Activated naive CD4-positive, alpha-beta T cell treated with anti-CD3 and anti-CD28 coated beads, Interleukin-2, amount 50 U/mL, for 72 hours (primary cell): ENCODE measurements around the gene FHAD1. TPM values are rescaled to one million over a fixed set of nuclear protein-coding genes. Genes with fewer than 3 reads are reported as not detected.
A peak's percentile ranks its signal among the peaks of the same experiment; 100 is the strongest.

ENCODE experiments used
- ATAC-seq, 2 donors: fragments of 150-1000 bp; cut with Tn5 transposase; 2 replicates each; pipeline ENCODE4 v1.10.0; 2021; ENCODE audit warnings: mild to moderate bottlenecking in 2 of 2, moderate library complexity in 2 of 2
- DNase-seq, 2 donors: peaks; one replicate each; pipeline ENCODE4 v3.0.0; 2021 to 2022; ENCODE audit warnings: low spot score in 2 of 2
- H3K27ac Mint-ChIP-seq, 2 donors: one replicate each; pipeline ENCODE4 v1.8.0; 2022; ENCODE audit warnings: mild to moderate bottlenecking in 2 of 2, mixed read lengths in 2 of 2
- H3K36me3 Mint-ChIP-seq, 2 donors: one replicate each; pipeline ENCODE4 v1.8.0; 2022; ENCODE audit warnings: mixed read lengths in 2 of 2
- H3K9me3 Mint-ChIP-seq, 2 donors: one replicate each; pipeline ENCODE4 v1.8.0; 2022; ENCODE audit warnings: mixed read lengths in 2 of 2
- total RNA-seq, 2 donors: library from RNA; stranded (reverse); gene quantifications; one replicate each; pipeline ENCODE4 v1.2.3, GENCODE V29; 2022

Gene FHAD1
- total RNA-seq, 2 donors from 2014 or later = 0.27 TPM; not detected in 1

GRCh38 chr1:15411593-15412137 lies 164.6 kb downstream of the FHAD1 start:
- peak overlapping the region; percentile 68 to 89 for H3K27ac Mint-ChIP-seq
- DNase-seq = no peak
- no peaks in the 10 kb centered on the region for H3K9me3 Mint-ChIP-seq
- peaks cover 4 to 22% of the 10 kb centered on the region in 2 donors for H3K36me3 Mint-ChIP-seq
- ATAC-seq = peak in 1 of 2 donors; percentile 35

GRCh38 chr1:15412175-15412800 lies 165.3 kb downstream of the FHAD1 start:
- ATAC-seq (peak in 1 of 2 donors; percentile 64), DNase-seq (no peak)
- Mint-ChIP-seq H3K36me3 (peaks cover 4 to 22% of the 10 kb centered on the region in 2 donors), H3K9me3 (no peaks in the 10 kb centered on the region), H3K27ac (peak overlapping the region in 1 of 2 donors; percentile 89)

- H3K36me3 Mint-ChIP-seq = peaks cover 4 to 22% of the 10 kb centered on the region in 2 donors
- DNase-seq (no peak), ATAC-seq (no peak)
- no peaks in the 10 kb centered on the region for H3K9me3 Mint-ChIP-seq
- peak overlapping the region; percentile 9 to 89 for H3K27ac Mint-ChIP-seq
These were observed 165.8 kb downstream of the FHAD1 start for GRCh38 chr1:15412843-15413242.

- ATAC-seq = no peak
- Mint-ChIP-seq H3K27ac (peak overlapping the region in 1 of 2 donors; percentile 93), H3K9me3 (no peaks in the 10 kb centered on the region), H3K36me3 (peaks cover 4 to 22% of the 10 kb centered on the region in 2 donors)
- no peak for DNase-seq
These were observed 166.8 kb downstream of the FHAD1 start for GRCh38 chr1:15413563-15414444.

GRCh38 chr1:15414445-15414983 lies 167.5 kb downstream of the FHAD1 start:
- DNase-seq (no peak), ATAC-seq (no peak)
- peaks cover 4 to 22% of the 10 kb centered on the region in 2 donors for H3K36me3 Mint-ChIP-seq
- H3K9me3 Mint-ChIP-seq = no peaks in the 10 kb centered on the region
- no peak overlapping the region for H3K27ac Mint-ChIP-seq

GRCh38 chr1:15417059-15417934 lies 170.3 kb downstream of the FHAD1 start:
- H3K27ac Mint-ChIP-seq = peak overlapping the region in 1 of 2 donors; percentile 62
- DNase-seq (peak in 1 of 2 donors; percentile 73), ATAC-seq (peak; percentile 53 to 78)
- peaks cover 4 to 16% of the 10 kb centered on the region in 2 donors for H3K36me3 Mint-ChIP-seq
- H3K9me3 Mint-ChIP-seq = no peaks in the 10 kb centered on the region

- Mint-ChIP-seq H3K36me3 (peaks cover 4 to 16% of the 10 kb centered on the region in 2 donors), H3K9me3 (no peaks in the 10 kb centered on the region), H3K27ac (no peak overlapping the region)
- no peak for ATAC-seq
- DNase-seq = no peak
These were observed 171.9 kb downstream of the FHAD1 start for GRCh38 chr1:15418806-15419515.

GRCh38 chr1:15420853-15421465 lies 173.9 kb downstream of the FHAD1 start:
- no peak for ATAC-seq
- H3K9me3 Mint-ChIP-seq = no peaks in the 10 kb centered on the region
- H3K27ac Mint-ChIP-seq = peak overlapping the region in 1 of 2 donors; percentile 29
- DNase-seq = no peak
- no peaks in the 10 kb centered on the region for H3K36me3 Mint-ChIP-seq

GRCh38 chr1:15422871-15423270 lies 175.8 kb downstream of the FHAD1 start:
- Mint-ChIP-seq H3K27ac (peak overlapping the region in 1 of 2 donors; percentile 21), H3K36me3 (no peaks in the 10 kb centered on the region), H3K9me3 (no peaks in the 10 kb centered on the region)
- DNase-seq (no peak), ATAC-seq (no peak)

GRCh38 chr1:15423355-15424077 lies 176.5 kb downstream of the FHAD1 start:
- peak overlapping the region; percentile 21 to 55 for H3K27ac Mint-ChIP-seq
- no peaks in the 10 kb centered on the region for H3K36me3 Mint-ChIP-seq
- DNase-seq (no peak), ATAC-seq (no peak)
- no peaks in the 10 kb centered on the region for H3K9me3 Mint-ChIP-seq

- no peaks in the 10 kb centered on the region for H3K36me3 Mint-ChIP-seq
- peak overlapping the region; percentile 21 to 76 for H3K27ac Mint-ChIP-seq
- DNase-seq (no peak), ATAC-seq (no peak)
- H3K9me3 Mint-ChIP-seq = no peaks in the 10 kb centered on the region
These were observed 177.2 kb downstream of the FHAD1 start for GRCh38 chr1:15424146-15424667.

GRCh38 chr1:15424981-15425380 lies 178.0 kb downstream of the FHAD1 start:
- DNase-seq = no peak
- Mint-ChIP-seq H3K27ac (peak overlapping the region in 1 of 2 donors; percentile 76), H3K36me3 (no peaks in the 10 kb centered on the region), H3K9me3 (no peaks in the 10 kb centered on the region)
- ATAC-seq = no peak

- ATAC-seq = no peak
- H3K36me3 Mint-ChIP-seq = no peaks in the 10 kb centered on the region
- no peak for DNase-seq
- H3K9me3 Mint-ChIP-seq = no peaks in the 10 kb centered on the region
- H3K27ac Mint-ChIP-seq = peak overlapping the region in 1 of 2 donors; percentile 82
These were observed 178.5 kb downstream of the FHAD1 start for GRCh38 chr1:15425521-15425920.

- H3K9me3 Mint-ChIP-seq = no peaks in the 10 kb centered on the region
- H3K36me3 Mint-ChIP-seq = no peaks in the 10 kb centered on the region
- ATAC-seq (no peak), DNase-seq (no peak)
- peak overlapping the region; percentile 56 to 82 for H3K27ac Mint-ChIP-seq
These were observed 178.9 kb downstream of the FHAD1 start for GRCh38 chr1:15425958-15426357.
